ENCODE measurements around the gene FEZ2.

GRCh38 chr2:36528766-36529392 is 69.1 kb downstream of the FEZ2 start:
- TF ChIP-seq CTCF (IDR thresholded peaks at IDR 0.05) (no peak), POLR2A (IDR thresholded peaks at IDR 0.05) (no peak), EP300 (IDR thresholded peaks at IDR 0.05) (no peak)

All from ovary (tissue), 3 donors.